Activated effector memory CD4-positive, alpha-beta T cell treated with Interleukin-2 at 50 U/mL for 16 hours (primary cell): ENCODE measurements around the gene SPTSSB.

ENCODE experiments used
- DNase-seq: peaks from one replicate; pipeline ENCODE4 v3.0.0-alpha.2; 2020

Gene SPTSSB, protein sequence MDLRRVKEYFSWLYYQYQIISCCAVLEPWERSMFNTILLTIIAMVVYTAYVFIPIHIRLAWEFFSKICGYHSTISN

DNA sequence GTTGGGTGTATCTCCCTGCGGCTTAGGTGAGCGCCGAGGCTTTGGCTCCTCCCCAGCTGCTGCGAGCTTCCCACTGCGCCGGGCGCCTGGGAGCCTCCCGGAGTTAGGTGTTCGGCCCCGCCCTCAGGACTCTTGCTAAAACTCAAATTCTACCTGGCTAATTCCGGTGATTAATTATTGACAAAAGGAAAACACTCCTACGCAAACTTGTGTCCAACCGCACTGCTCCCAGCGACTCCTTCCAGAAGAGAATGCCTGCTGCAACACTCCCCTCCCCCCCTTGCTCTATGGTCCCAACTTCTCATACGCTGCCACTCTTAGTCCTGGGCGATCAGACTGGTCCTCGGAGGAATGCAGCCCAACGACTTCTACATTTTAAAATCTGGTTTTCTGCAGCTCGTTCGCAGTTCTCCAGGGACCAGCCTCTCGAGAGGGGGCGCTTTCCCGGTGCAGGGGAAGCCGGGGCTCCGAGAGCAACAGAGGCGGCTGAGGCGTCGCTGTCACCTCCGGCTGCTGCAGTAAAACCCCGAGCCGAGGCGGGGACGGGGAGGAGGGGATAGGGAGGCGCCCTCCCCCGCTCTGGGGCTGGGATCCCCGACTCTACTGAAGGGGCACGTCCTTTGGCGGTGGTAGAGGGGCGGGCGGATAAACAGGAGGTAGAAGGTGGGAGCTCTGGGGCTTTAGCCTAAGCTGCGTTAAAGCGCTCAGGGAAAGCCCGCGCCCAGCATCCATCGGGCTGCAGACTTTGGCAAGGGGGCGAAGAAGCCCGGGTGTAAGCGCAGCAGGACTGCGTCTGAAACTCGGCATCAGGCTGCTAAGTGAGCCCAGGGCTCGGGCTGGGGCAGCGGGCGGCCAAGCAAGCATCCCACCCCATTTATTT lies at the start of gene SPTSSB:
Gene SPTSSB (minus strand): TSS at position 77 of the 880 bp plus-strand sequence. CDS start 25,194 bp downstream, outside the sequence.
- DNase-seq = peak; percentile 19

DNA sequence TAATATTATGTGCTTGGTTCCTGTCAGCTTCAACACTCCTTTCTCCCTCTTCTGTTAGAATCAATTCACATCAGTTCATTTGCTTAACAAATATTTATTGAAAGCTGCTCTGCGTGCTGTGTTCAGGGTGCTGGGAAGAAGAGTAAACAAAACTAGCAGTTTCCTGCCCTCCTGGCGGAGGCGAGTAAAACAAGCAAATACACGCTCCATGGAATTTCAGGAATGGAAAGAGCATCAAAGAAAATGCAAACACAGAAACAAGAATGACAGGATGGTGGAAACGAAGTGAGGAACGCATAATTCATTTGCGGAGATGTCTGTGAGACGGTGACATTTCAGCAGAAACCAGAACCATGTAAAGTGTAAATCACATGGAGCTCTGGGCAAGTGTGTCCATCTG lies 49.4 kb upstream of the SPTSSB start:
- DNase-seq = no peak

GRCh38 chr3:161419555-161420333 lies 48.4 kb upstream of the SPTSSB start:
- no peak for DNase-seq

DNA sequence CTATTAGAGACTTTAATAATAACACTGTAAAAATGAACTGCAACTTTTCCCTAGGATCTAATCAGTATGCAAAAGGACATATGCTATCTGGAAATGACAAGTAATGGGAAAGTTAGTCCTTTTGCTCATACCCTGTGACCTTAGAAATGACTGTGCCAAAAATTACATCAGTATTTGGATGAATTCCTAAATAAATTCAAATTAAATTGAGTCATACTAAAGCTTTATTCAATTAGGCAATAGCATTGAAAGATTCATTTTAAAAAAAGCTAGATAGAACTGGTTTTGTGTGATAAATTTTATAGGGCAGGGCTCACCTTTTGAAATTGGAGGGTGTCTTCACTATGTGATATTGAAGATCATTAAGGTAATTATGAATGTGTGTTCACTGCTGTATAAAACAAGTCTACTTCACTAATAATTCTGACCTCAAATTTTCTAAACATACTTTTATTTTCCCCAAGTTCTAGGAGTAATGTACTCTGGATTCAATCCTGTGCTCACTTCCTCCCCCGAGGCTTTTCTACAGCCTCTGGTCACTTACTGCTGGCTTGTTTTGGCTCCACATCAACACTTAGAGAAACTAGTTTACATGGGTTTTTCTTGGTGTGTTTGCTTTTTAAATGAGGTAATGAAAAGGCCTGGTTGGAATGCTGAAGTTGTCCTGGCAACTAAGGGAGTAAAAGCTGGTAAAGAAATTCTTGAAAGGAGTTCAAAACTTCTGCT lies 44.4 kb upstream of the SPTSSB start:
- no peak for DNase-seq

GRCh38 chr3:161414907-161415306 lies 43.6 kb upstream of the SPTSSB start:
- no peak for DNase-seq

- no peak for DNase-seq
Measured at GRCh38 chr3:161413855-161414210, 42.5 kb upstream of the SPTSSB start.

DNA sequence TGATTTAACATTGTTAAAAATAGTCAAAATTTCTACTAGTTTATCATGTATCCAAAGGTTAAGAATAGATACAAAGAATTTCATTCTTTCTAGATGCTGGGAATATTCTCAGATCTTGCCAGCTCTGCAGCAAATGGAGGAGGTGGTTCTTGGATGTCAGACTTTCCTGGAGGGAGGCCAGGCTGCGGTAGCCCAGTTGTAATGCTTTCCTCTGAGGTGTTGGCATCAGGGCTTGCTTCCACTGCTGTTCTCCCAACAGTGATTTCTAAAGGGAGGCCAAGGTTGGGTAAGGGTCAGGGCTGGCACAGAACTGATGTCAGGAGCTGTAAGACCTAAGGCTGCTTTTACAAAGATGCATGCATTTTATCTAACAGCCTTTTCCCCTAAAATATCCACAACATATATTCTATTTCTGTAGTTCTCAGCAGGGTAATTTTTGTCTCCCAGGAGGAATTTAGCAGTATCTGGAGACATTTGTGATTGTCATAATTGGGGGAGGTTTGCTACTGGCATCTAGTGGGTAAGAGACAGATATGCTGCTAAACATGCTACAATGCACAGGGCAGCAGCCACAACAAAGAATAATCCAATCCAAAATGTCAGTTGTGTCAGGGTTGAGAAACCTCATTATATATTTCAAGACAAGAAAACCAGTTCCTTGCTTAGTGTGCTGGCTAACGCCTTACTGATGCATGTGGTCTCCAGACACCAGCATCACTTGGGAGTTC lies 42.0 kb upstream of the SPTSSB start:
- no peak for DNase-seq

- no peak for DNase-seq
Measured at GRCh38 chr3:161412123-161412522, 40.8 kb upstream of the SPTSSB start.

GRCh38 chr3:161409858-161410257 lies 38.5 kb upstream of the SPTSSB start:
- DNase-seq = no peak

GRCh38 chr3:161409069-161409468 lies 37.8 kb upstream of the SPTSSB start:
- DNase-seq = no peak

- no peak for DNase-seq
Measured at GRCh38 chr3:161406594-161407555, 35.6 kb upstream of the SPTSSB start.

DNA sequence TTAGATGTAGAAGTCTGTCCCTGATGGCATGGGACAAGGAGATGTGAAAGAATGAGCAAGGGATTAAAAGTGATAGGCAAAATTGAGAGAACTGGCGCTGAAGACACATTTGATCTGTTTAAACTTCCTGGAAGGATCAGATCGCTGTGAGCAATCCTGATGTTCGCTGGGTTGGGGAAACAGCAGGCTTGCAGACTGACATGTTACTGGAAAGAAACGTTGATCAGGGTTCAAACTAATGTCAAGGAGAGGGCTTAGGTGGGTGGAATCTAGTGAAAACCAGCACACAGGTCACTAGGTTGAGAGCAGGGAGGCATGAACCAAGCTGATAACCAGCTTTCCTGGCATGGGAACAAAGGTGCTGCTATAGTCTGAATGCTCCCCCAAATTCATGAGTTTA lies 34.5 kb upstream of the SPTSSB start:
- DNase-seq = no peak

- DNase-seq = no peak
Measured at GRCh38 chr3:161405087-161405486, 33.8 kb upstream of the SPTSSB start.

GRCh38 chr3:161403251-161403650 lies 31.9 kb upstream of the SPTSSB start:
- DNase-seq = no peak

GRCh38 chr3:161401389-161401788 lies 30.1 kb upstream of the SPTSSB start:
- DNase-seq = no peak

GRCh38 chr3:161400650-161401049 lies 29.3 kb upstream of the SPTSSB start:
- DNase-seq = no peak

GRCh38 chr3:161395115-161396012 lies 24.0 kb upstream of the SPTSSB start:
- no peak for DNase-seq

DNA sequence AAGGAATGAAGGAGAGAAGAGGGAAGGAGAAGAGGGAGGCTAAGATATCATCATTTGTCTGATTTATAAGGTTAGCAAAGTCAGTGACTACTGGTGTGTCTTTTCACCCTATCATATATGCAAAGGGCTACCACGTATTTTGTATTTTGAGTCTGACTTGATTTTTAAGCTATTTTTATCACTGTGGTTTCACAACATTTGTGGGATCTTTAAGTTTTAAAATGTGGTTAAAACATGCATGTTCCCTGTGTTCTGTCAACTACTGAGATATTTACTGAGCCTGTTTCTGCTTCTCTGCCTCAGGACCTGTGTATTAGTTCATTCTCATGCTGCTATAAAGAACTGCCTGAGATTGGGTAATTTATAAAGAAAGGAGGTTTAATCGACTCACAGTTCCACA lies 22.5 kb upstream of the SPTSSB start:
- DNase-seq = no peak

DNA sequence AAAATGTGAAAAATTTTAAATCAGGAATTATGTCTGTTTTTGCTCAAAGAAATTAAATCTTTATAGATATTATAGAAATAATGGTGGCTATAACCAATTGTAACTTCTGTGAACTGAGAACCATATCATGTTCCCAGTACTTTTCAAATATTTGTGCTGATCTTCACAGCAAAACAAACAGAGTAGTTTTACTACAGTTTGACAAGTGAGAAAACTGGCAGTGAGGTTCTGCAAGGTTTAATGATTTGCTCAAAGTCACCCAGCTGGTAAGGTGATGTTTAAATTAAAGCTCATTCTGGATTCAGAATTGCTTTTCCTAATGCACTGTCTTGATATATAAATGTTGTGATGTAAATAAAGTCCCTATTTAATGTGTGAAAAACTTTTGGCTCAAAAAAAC lies 22.0 kb upstream of the SPTSSB start:
- DNase-seq = no peak

DNA sequence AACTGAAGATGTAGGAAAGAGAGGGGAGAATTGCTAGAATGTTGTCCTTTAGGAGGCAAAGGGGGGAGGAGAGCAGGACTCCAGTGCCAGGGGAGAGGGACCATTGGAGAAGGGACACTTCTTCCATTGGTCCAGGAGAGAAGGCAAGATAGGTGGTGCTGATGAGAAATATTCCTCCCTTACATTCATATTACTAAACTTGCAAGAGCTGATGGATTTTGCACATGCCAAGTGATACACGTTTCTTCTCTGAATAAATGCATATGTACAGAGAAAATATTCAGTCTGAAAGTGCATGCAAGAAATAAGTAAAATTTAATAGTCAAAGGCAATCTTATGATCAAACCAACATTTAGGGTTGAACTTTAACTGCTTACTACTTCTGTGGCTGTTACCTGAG lies 21.5 kb upstream of the SPTSSB start:
- no peak for DNase-seq
